GM23338 (cell line): ENCODE measurements around the gene SAMD4A. TPM values are rescaled to one million over a fixed set of nuclear protein-coding genes. Genes with fewer than 3 reads are reported as not detected.

Experiments used
- ATAC-seq: fragments of 200-7000 bp; cut with Tn5 transposase; 3 replicates; pipeline ENCODE4 v1.9.1; 2020
- DNase-seq: peaks from one replicate; pipeline ENCODE4 v3.0.0-alpha.2; 2015; ENCODE audit warnings: low spot score
- H2AFZ ChIP-seq: fragments of 200-600 bp; sonication (generic); 2 replicates; pipeline ENCODE4 v1.8.0; 2016; ENCODE audit warnings: antibody characterized with exemption, mild to moderate bottlenecking, moderate library complexity
- H3F3A ChIP-seq: fragments of 200-600 bp; sonication (generic); replicated peaks from 2 replicates; pipeline ENCODE4 v1.8.0; 2017; ENCODE audit warnings: antibody characterized with exemption, mixed run types, low read depth
- H3K27ac ChIP-seq: fragments of 200-600 bp; sonication (generic); 2 replicates; pipeline ENCODE4 v1.6.1; 2016; ENCODE audit warnings: low read depth
- H3K27me3 ChIP-seq: fragments of 200-600 bp; sonication (generic); 2 replicates; pipeline ENCODE4 v1.8.0; 2016; ENCODE audit warnings: mild to moderate bottlenecking, mixed run types, moderate library complexity; ENCODE audit not compliant: insufficient read depth
- H3K36me3 ChIP-seq: fragments of 200-600 bp; sonication (generic); 2 replicates; pipeline ENCODE4 v1.8.0; 2016; ENCODE audit warnings: mild to moderate bottlenecking; ENCODE audit not compliant: insufficient read depth
- H3K4me1 ChIP-seq: fragments of 200-600 bp; sonication (generic); 2 replicates; pipeline ENCODE4 v1.8.0; 2016; ENCODE audit warnings: mild to moderate bottlenecking, moderate library complexity; ENCODE audit not compliant: insufficient read depth
- H3K4me2 ChIP-seq: fragments of 200-600 bp; sonication (generic); 2 replicates; pipeline ENCODE4 v1.7.1; 2017; ENCODE audit warnings: mixed run types
- H3K4me3 ChIP-seq: fragments of 200-600 bp; sonication (generic); 2 replicates; pipeline ENCODE4 v1.6.1; 2016; ENCODE audit warnings: mixed run types
- H3K79me2 ChIP-seq: fragments of 200-600 bp; sonication (generic); replicated peaks from 2 replicates; pipeline ENCODE4 v1.8.0; 2017; ENCODE audit warnings: mild to moderate bottlenecking; ENCODE audit not compliant: insufficient read depth
- H3K9me2 ChIP-seq: fragments of 200-600 bp; sonication (generic); 2 replicates; pipeline ENCODE4 v1.8.0; 2017; ENCODE audit not compliant: insufficient read depth
- H4K20me1 ChIP-seq: fragments of 200-600 bp; sonication (generic); replicated peaks from 2 replicates; pipeline ENCODE4 v1.8.0; 2017; ENCODE audit warnings: mild to moderate bottlenecking; ENCODE audit not compliant: insufficient read depth
- H3K27ac Mint-ChIP-seq: 2 replicates; pipeline ENCODE4 v1.8.0; 2020; ENCODE audit warnings: inconsistent platforms, mild to moderate bottlenecking, moderate library complexity, mixed read lengths
- H3K27me3 Mint-ChIP-seq: 3 replicates; pipeline ENCODE4 v1.8.0; 2022; ENCODE audit warnings: low read depth, mild to moderate bottlenecking, moderate library complexity, mixed read lengths, inconsistent platforms; ENCODE audit not compliant: insufficient read depth, poor library complexity
- H3K36me3 Mint-ChIP-seq: 3 replicates; pipeline ENCODE4 v1.8.0; 2021; ENCODE audit warnings: low read depth, mild to moderate bottlenecking, inconsistent platforms, moderate library complexity, mixed read lengths
- H3K4me1 Mint-ChIP-seq: 3 replicates; pipeline ENCODE4 v1.8.0; 2020; ENCODE audit warnings: mild to moderate bottlenecking, inconsistent platforms, mixed read lengths
- H3K4me3 Mint-ChIP-seq: 3 replicates; pipeline ENCODE4 v1.8.0; 2021; ENCODE audit warnings: moderate library complexity, mild to moderate bottlenecking, inconsistent platforms, mixed read lengths
- H3K9me3 Mint-ChIP-seq: 3 replicates; pipeline ENCODE4 v1.8.0; 2020; ENCODE audit warnings: moderate library complexity, mild to moderate bottlenecking, inconsistent platforms, mixed read lengths
- CREB1 ChIP-seq: fragments of 250-450 bp; sonication (Bioruptor Pico); IDR thresholded peaks from 2 replicates; pipeline ENCODE4 v1.5.0; 2020; ENCODE audit warnings: low read depth, mild to moderate bottlenecking, moderate library complexity
- CTCF ChIP-seq, 2 experiments: fragments of 200-600 bp in 1 of 2; sonication (generic) in 1 of 2; conservative IDR thresholded peaks; 2 replicates each; pipeline versions ENCODE4 v1.5.1 to v1.6.1; 2016 to 2017; ENCODE audit warnings: antibody characterized with exemption in 2 of 2, low read depth in 2 of 2, mild to moderate bottlenecking in 2 of 2, moderate library complexity in 1 of 2
- ETS1 ChIP-seq: IDR thresholded peaks from 2 replicates; pipeline ENCODE4 v1.6.1; 2016; ENCODE audit warnings: antibody characterized with exemption
- EZH2 ChIP-seq: fragments of 200-600 bp; sonication (generic); IDR thresholded peaks from one replicate; pipeline ENCODE4 v1.8.0; 2017; ENCODE audit warnings: antibody characterized with exemption, mild to moderate bottlenecking, low read depth; ENCODE audit not compliant: unreplicated experiment
- EZH2phosphoT487 ChIP-seq: fragments of 200-600 bp; sonication (generic); IDR thresholded peaks from one replicate; pipeline ENCODE4 v1.8.1; 2018; ENCODE audit warnings: antibody characterized with exemption; ENCODE audit not compliant: unreplicated experiment
- JUNB ChIP-seq: IDR thresholded peaks from one replicate; pipeline ENCODE4 v1.6.1; 2016; ENCODE audit warnings: antibody characterized with exemption; ENCODE audit not compliant: unreplicated experiment
- NANOG ChIP-seq: IDR thresholded peaks from 2 replicates; pipeline ENCODE4 v1.6.1; 2016; ENCODE audit warnings: antibody characterized with exemption, borderline replicate concordance
- POLR2AphosphoS5 ChIP-seq: IDR thresholded peaks from 2 replicates; pipeline ENCODE4 v1.6.1; 2016; ENCODE audit warnings: antibody characterized with exemption, low read depth
- STAT1 ChIP-seq: IDR thresholded peaks from one replicate; pipeline ENCODE4 v1.6.1; 2016; ENCODE audit warnings: antibody characterized with exemption; ENCODE audit not compliant: unreplicated experiment
- ZNF114 ChIP-seq: fragments of 250-450 bp; sonication (Bioruptor Pico); IDR thresholded peaks from 2 replicates; pipeline ENCODE4 v1.5.0; 2020; ENCODE audit warnings: mild to moderate bottlenecking, moderate library complexity
- ZNF462 ChIP-seq: fragments of 250-450 bp; sonication (Bioruptor Pico); IDR thresholded peaks from 2 replicates; pipeline ENCODE4 v1.5.0; 2020; ENCODE audit warnings: mild to moderate bottlenecking, moderate library complexity
- polyA plus RNA-seq: library from polyadenylated mRNA; unstranded; fragments of >200 nt; fragmentation: Nextera tagmentation; extraction: Ambion mirVana; gene quantifications from 2 replicates; pipeline ENCODE4 v1.2.1, GENCODE V29; 2016
- total RNA-seq: library from RNA; depleted of rRNA; stranded (reverse); fragments of >200 nt; shearing (Covaris generic); gene quantifications from 2 replicates; pipeline ENCODE4 v1.2.3, GENCODE V29; 2014

SAMD4A gene
- total and polyA plus RNA-seq, 2 experiments from 2014 or later: 1.6 to 6.9 TPM

- no peaks in the 10 kb centered on the region for H3K27me3 ChIP-seq
- H3K27ac ChIP-seq: no peak overlapping the region
- no peaks in the 10 kb centered on the region for H3K36me3 Mint-ChIP-seq
- H3K36me3 ChIP-seq: no peaks in the 10 kb centered on the region
- no peak; the same call in 2 of the 3 replicates for ATAC-seq
- TF ChIP-seq POLR2AphosphoS5 (no peak), ZNF462 (CRISPR knock-in tag) (no peak), EZH2phosphoT487 (no peak), NANOG (no peak), JUNB (no peak), CREB1 (CRISPR knock-in tag) (no peak), STAT1 (no peak), ETS1 (no peak), ZNF114 (CRISPR knock-in tag) (no peak), CTCF (conservative IDR thresholded peaks at IDR 0.05; ENCODE audit: low read depth in 2 of 2) (no peak), EZH2 (no peak)
- H3K4me1 ChIP-seq: peaks cover 6% of the 10 kb centered on the region; the same call in 1 of the 2 replicates
- H3K27ac Mint-ChIP-seq: no peak overlapping the region
- H4K20me1 ChIP-seq: no peaks in the 10 kb centered on the region
- no peak for DNase-seq
- H3F3A ChIP-seq: no peaks in the 10 kb centered on the region
- H3K4me1 Mint-ChIP-seq: peaks cover 27% of the 10 kb centered on the region
- no peaks in the 10 kb centered on the region for H3K9me2 ChIP-seq
- no peaks in the 10 kb centered on the region for H3K79me2 ChIP-seq
- H3K4me2 ChIP-seq: no peak overlapping the region
- no peak overlapping the region for H3K4me3 Mint-ChIP-seq
- no peak overlapping the region for H3K4me3 ChIP-seq
- no peaks in the 10 kb centered on the region for H3K9me3 Mint-ChIP-seq
- no peaks in the 10 kb centered on the region for H3K27me3 Mint-ChIP-seq
- no peak overlapping the region for H2AFZ ChIP-seq
These were observed 73.6 kb downstream of the SAMD4A start for GRCh38 chr14:54640506-54640905.
